ENCODE data around the gene TGM1. TPM values are rescaled to one million over a fixed set of nuclear protein-coding genes. Genes with fewer than 3 reads are reported as not detected.

TGM1 gene
- total RNA-seq, 1 experiment from 2014 or later = 3.2 TPM

- ChIA-PET CTCF (no interaction called here), POLR2A (ENCODE audit: unreplicated experiment) (interaction anchor here (0.6 kb wide), 1 partner anchor 59 kb away, joined by 4 read pairs; no protein-coding TSS in a partner anchor)
- peaks cover 43% of the 10 kb centered on the region for H3K79me2 ChIP-seq (ENCODE audit: low read length)
Measured at GRCh38 chr14:24238527-24239037, 24.4 kb downstream of the TGM1 start.

GRCh38 chr14:24238123-24238522 is 24.9 kb downstream of the TGM1 start:
- Histone ChIP-seq H3K27me3 (ENCODE audit: low read length) (no peaks in the 10 kb centered on the region), H4K20me1 (ENCODE audit: low read length) (0 out of 2 replicates have a peak, but pooled peaks cover 3% of the 10 kb centered on the region), H3K4me1 (ENCODE audit: insufficient read depth, low read length) (peaks cover 53% of the 10 kb centered on the region), H3K9ac (ENCODE audit: low read length) (no peak overlapping the region), H3K9me2 (replicated peaks; ENCODE audit: low read length) (no peaks in the 10 kb centered on the region), H3K36me3 (ENCODE audit: low read depth, low read length) (peaks cover 45% of the 10 kb centered on the region), H3F3A (ENCODE audit: low read length, unreplicated experiment) (no peaks in the 10 kb centered on the region), H3K4me2 (ENCODE audit: low read length) (no peak overlapping the region), H3K9me3 (ENCODE audit: low read length) (no peaks in the 10 kb centered on the region), H3K27ac (ENCODE audit: low read length) (no peak overlapping the region), H3K4me3 (ENCODE audit: low read length) (no peak overlapping the region), H3K79me2 (ENCODE audit: low read length) (peaks cover 48% of the 10 kb centered on the region), H2AFZ (ENCODE audit: low read length) (no peak overlapping the region)
- intact Hi-C loops (cut with micrococcal nuclease) = no loop called here
- peak; percentile 48 for DNase-seq
- BruUV-seq (replicated peaks) = no TSS peak
- POLR2A ChIA-PET (ENCODE audit: unreplicated experiment) = no interaction called here
- ATAC-seq = no peak
- CTCF ChIA-PET = no interaction called here
- TF ChIP-seq EZH2 (IDR thresholded peaks at IDR 0.05; ENCODE audit: low read length, unreplicated experiment) = no peak
- TF ChIP-seq, protein P1, sequence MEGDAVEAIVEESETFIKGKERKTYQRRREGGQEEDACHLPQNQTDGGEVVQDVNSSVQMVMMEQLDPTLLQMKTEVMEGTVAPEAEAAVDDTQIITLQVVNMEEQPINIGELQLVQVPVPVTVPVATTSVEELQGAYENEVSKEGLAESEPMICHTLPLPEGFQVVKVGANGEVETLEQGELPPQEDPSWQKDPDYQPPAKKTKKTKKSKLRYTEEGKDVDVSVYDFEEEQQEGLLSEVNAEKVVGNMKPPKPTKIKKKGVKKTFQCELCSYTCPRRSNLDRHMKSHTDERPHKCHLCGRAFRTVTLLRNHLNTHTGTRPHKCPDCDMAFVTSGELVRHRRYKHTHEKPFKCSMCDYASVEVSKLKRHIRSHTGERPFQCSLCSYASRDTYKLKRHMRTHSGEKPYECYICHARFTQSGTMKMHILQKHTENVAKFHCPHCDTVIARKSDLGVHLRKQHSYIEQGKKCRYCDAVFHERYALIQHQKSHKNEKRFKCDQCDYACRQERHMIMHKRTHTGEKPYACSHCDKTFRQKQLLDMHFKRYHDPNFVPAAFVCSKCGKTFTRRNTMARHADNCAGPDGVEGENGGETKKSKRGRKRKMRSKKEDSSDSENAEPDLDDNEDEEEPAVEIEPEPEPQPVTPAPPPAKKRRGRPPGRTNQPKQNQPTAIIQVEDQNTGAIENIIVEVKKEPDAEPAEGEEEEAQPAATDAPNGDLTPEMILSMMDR (conservative IDR thresholded peaks at IDR 0.05; ENCODE audit: low read depth, low read length) = no peak
- no peak for TF ChIP-seq EZH2phosphoT487 (IDR thresholded peaks at IDR 0.05; ENCODE audit: borderline replicate concordance, low read length)

More at GRCh38 chr14:24238527-24239037, 24.4 kb downstream of the TGM1 start:
- Histone ChIP-seq H3K4me2 (ENCODE audit: low read length) (no peak overlapping the region), H3K4me1 (ENCODE audit: insufficient read depth, low read length) (peaks cover 53% of the 10 kb centered on the region), H3K9ac (ENCODE audit: low read length) (no peak overlapping the region), H2AFZ (ENCODE audit: low read length) (no peak overlapping the region), H3K9me3 (ENCODE audit: low read length) (no peaks in the 10 kb centered on the region), H3K27me3 (ENCODE audit: low read length) (no peaks in the 10 kb centered on the region), H3F3A (ENCODE audit: low read length, unreplicated experiment) (no peaks in the 10 kb centered on the region), H3K9me2 (replicated peaks; ENCODE audit: low read length) (no peaks in the 10 kb centered on the region), H3K4me3 (ENCODE audit: low read length) (no peak overlapping the region), H4K20me1 (ENCODE audit: low read length) (0 out of 2 replicates have a peak, but pooled peaks cover 3% of the 10 kb centered on the region), H3K27ac (ENCODE audit: low read length) (no peak overlapping the region), H3K36me3 (ENCODE audit: low read depth, low read length) (peaks cover 45% of the 10 kb centered on the region)
- intact Hi-C loops (cut with micrococcal nuclease) = no loop called here
- no TSS peak for BruUV-seq (replicated peaks)
- TF ChIP-seq EZH2 (IDR thresholded peaks at IDR 0.05; ENCODE audit: low read length, unreplicated experiment) (no peak), EZH2phosphoT487 (IDR thresholded peaks at IDR 0.05; ENCODE audit: borderline replicate concordance, low read length) (no peak)
- TF ChIP-seq, protein P1 (conservative IDR thresholded peaks at IDR 0.05; ENCODE audit: low read depth, low read length) = no peak
- ATAC-seq (no peak), DNase-seq (no peak)

- Histone ChIP-seq H2AFZ (ENCODE audit: low read length) (no peak overlapping the region), H3K36me3 (ENCODE audit: low read depth, low read length) (peaks cover 45% of the 10 kb centered on the region), H3F3A (ENCODE audit: low read length, unreplicated experiment) (no peaks in the 10 kb centered on the region), H3K9me3 (ENCODE audit: low read length) (no peaks in the 10 kb centered on the region), H3K79me2 (ENCODE audit: low read length) (peaks cover 52% of the 10 kb centered on the region), H4K20me1 (ENCODE audit: low read length) (0 out of 2 replicates have a peak, but pooled peaks cover 3% of the 10 kb centered on the region), H3K27ac (ENCODE audit: low read length) (no peak overlapping the region), H3K27me3 (ENCODE audit: low read length) (no peaks in the 10 kb centered on the region), H3K4me1 (ENCODE audit: insufficient read depth, low read length) (peaks cover 53% of the 10 kb centered on the region), H3K9me2 (replicated peaks; ENCODE audit: low read length) (no peaks in the 10 kb centered on the region), H3K9ac (ENCODE audit: low read length) (no peak overlapping the region), H3K4me2 (ENCODE audit: low read length) (no peak overlapping the region), H3K4me3 (ENCODE audit: low read length) (no peak overlapping the region)
- TF ChIP-seq EZH2 (IDR thresholded peaks at IDR 0.05; ENCODE audit: low read length, unreplicated experiment) (no peak), EZH2phosphoT487 (IDR thresholded peaks at IDR 0.05; ENCODE audit: borderline replicate concordance, low read length) (no peak)
- TF ChIP-seq, protein P1 (conservative IDR thresholded peaks at IDR 0.05; ENCODE audit: low read depth, low read length) = no peak
- POLR2A ChIA-PET (ENCODE audit: unreplicated experiment) = no interaction called here
- no peak for ATAC-seq
- DNase-seq = no peak
- no TSS peak for BruUV-seq (replicated peaks)
- CTCF ChIA-PET = no interaction called here
- intact Hi-C loops (cut with micrococcal nuclease) = no loop called here
Measured at GRCh38 chr14:24237463-24237955, 25.5 kb downstream of the TGM1 start.
